SKM-1 (cell line): Measurements from ENCODE around the gene MXD3.
"Not testable (repeated sequence)": the region's sequence is repeated elsewhere in the genome, so short reads cannot be mapped to it uniquely, and the experiment has no call there.

Experiments used
- DNase-seq: peaks from one replicate; lab custom pipeline; 2025; ENCODE audit not compliant: unreplicated experiment; lab: John Stamatoyannopoulos, UW

MXD3 gene

GRCh38 chr5:177343777-177344176 lies 32.1 kb upstream of the MXD3 start:
- DNase-seq: no peak

GRCh38 chr5:177343000-177343399 lies 31.3 kb upstream of the MXD3 start:
- not testable (repeated sequence) for DNase-seq

- DNase-seq: no peak
Measured at GRCh38 chr5:177339107-177339638, 27.5 kb upstream of the MXD3 start.

GRCh38 chr5:177338251-177339106 lies 26.8 kb upstream of the MXD3 start:
- no peak for DNase-seq

GRCh38 chr5:177336603-177337494 lies 25.2 kb upstream of the MXD3 start:
- DNase-seq: no peak

GRCh38 chr5:177336112-177336511 lies 24.4 kb upstream of the MXD3 start:
- DNase-seq: no peak

- no peak for DNase-seq
Measured at GRCh38 chr5:177335701-177336065, 24.0 kb upstream of the MXD3 start.

- DNase-seq: no peak
Measured at GRCh38 chr5:177334781-177335700, 23.3 kb upstream of the MXD3 start.

GRCh38 chr5:177334155-177334551 lies 22.5 kb upstream of the MXD3 start:
- no peak for DNase-seq

- no peak for DNase-seq
Measured at GRCh38 chr5:177333420-177334154, 21.9 kb upstream of the MXD3 start.

GRCh38 chr5:177332896-177333260 lies 21.2 kb upstream of the MXD3 start:
- no peak for DNase-seq

GRCh38 chr5:177332031-177332895 lies 20.6 kb upstream of the MXD3 start:
- no peak for DNase-seq

GRCh38 chr5:177330991-177331842 lies 19.5 kb upstream of the MXD3 start:
- DNase-seq: no peak

GRCh38 chr5:177329883-177330282 lies 18.2 kb upstream of the MXD3 start:
- DNase-seq: no peak

- DNase-seq: no peak
Measured at GRCh38 chr5:177328545-177329231, 17.0 kb upstream of the MXD3 start.

GRCh38 chr5:177327539-177328522 lies 16.1 kb upstream of the MXD3 start:
- DNase-seq: no peak
